ENCODE results near the gene MTM1. TPM values are rescaled to one million over a fixed set of nuclear protein-coding genes. Genes with fewer than 3 reads are reported as not detected.
A peak's percentile ranks its signal among the peaks of the same experiment; 100 is the strongest.

Gene MTM1
- total and polyA plus RNA-seq, 9 of the 15 experiments (the other 6 are each of a cell fraction or from before 2014, with no cell fraction given), result 5.6 to 13.3 (median 9.5) TPM

DNA sequence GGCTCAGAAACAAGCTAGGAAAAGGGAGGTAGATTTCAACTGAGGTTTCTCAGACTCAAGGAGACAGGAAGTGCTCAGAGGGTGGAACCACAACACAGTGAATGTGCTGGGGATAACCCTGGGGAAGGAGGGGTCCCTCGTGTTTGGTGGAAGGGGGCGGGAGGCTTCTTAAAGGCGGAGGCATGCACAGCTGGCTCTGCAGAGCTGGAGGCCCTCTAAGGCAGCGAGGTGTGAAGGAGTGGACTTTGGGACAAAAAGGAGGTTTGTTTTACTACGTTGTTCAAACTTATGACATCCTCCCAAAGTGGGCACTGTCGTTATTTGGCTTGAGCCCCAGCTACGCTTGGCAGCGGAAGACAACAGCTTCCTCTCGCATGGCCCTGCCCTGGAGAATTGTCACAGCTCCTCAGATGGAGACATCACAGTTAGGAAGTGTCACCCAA is 21.7 kb upstream of the MTM1 start (continued):
- TF ChIP-seq, protein P1, sequence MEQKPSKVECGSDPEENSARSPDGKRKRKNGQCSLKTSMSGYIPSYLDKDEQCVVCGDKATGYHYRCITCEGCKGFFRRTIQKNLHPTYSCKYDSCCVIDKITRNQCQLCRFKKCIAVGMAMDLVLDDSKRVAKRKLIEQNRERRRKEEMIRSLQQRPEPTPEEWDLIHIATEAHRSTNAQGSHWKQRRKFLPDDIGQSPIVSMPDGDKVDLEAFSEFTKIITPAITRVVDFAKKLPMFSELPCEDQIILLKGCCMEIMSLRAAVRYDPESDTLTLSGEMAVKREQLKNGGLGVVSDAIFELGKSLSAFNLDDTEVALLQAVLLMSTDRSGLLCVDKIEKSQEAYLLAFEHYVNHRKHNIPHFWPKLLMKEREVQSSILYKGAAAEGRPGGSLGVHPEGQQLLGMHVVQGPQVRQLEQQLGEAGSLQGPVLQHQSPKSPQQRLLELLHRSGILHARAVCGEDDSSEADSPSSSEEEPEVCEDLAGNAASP (IDR thresholded peaks at IDR 0.05), result no peak
- TF ChIP-seq SMARCB1 (IDR thresholded peaks at IDR 0.05; ENCODE audit: insufficient read length, low read depth) (no peak), FOXA3 (CRISPR knock-in tag; conservative IDR thresholded peaks at IDR 0.05 in 1 of 2, IDR thresholded peaks at IDR 0.05 in 1 of 2) (no peak)
- TF ChIP-seq, protein P2, sequence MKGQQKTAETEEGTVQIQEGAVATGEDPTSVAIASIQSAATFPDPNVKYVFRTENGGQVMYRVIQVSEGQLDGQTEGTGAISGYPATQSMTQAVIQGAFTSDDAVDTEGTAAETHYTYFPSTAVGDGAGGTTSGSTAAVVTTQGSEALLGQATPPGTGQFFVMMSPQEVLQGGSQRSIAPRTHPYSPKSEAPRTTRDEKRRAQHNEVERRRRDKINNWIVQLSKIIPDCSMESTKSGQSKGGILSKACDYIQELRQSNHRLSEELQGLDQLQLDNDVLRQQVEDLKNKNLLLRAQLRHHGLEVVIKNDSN (CRISPR knock-in tag; IDR thresholded peaks at IDR 0.05), result no peak

DNA sequence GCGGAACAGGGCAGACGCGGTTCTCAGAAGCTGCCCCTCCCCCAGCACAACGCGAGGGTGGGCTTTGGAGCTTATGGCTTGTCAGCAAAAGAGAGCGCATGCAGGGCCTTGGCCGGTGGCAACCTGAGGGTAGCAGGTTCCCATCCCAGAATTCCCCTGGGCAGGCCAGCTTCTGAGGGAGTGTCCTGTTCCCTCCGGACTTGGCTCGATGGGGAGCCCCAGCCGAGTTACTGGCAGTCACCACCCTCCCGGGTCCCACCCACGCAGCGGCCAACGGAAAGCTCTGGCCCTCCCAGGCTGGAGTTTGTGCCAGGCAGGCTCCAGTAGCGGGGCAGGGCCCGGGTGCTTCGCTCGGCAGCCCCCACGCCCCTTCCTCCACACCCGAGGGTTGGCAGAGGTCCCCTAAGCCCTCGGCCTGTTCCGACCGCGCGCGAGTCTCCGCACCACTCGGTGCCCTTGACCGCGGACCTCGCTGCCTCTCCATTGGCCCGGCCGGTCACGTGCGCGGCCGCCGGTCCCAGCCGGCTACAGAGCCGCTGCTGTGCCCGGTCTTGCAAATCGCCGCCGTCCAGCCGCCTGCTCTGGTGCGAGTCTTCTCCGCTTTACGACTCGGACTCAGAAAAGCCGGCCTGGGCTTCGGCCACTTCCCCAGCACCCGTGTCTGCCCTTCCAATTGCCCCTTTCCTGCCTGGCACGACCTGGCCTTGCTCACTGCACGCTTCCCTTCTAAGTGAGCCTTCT is 20.9 kb upstream of the MTM1 start:
- Histone ChIP-seq H3K4me2 (ENCODE audit: insufficient read depth, low read length) (peak overlapping the region; percentile 68), H3K27ac (ENCODE audit: extremely low read depth, low read depth, low read length) (peak overlapping the region; percentile 32; the same call in 1 of the 3 replicates), H3K9ac (ENCODE audit: insufficient read depth in 1 of 2, low read depth in 2 of 2, low read length in 2 of 2) (peak overlapping the region in 1 of 2 experiments; percentile 82; a peak in 3 of 4 replicates), H3K4me3 (no peak overlapping the region), H3K27me3 (ENCODE audit: control insufficient read depth in 2 of 2, insufficient read depth in 2 of 2, low read length in 2 of 2) (peaks cover 0 to 10% of the 10 kb centered on the region in 2 experiments; a peak in 4 of 5 replicates), H3K79me2 (ENCODE audit: control insufficient read depth, insufficient read depth, low read length) (no peaks in the 10 kb centered on the region), H3K36me3 (ENCODE audit: control insufficient read depth, insufficient read depth, low read length) (no peaks in the 10 kb centered on the region), H3K4me1 (replicated peaks in 1 of 2; ENCODE audit: control insufficient read depth in 2 of 2, insufficient read depth in 2 of 2, low read length in 2 of 2) (peaks cover 4 to 10% of the 10 kb centered on the region in 2 experiments; a peak in 3 of 5 replicates), H3K9me1 (ENCODE audit: control insufficient read depth, insufficient read depth, low read length) (peaks cover 3% of the 10 kb centered on the region), H3K9me3 (replicated peaks; ENCODE audit: control insufficient read depth, insufficient read depth, low read depth, low read length) (no peaks in the 10 kb centered on the region), H2AFZ (ENCODE audit: low read depth, low read length) (peak overlapping the region; percentile 94), H4K20me1 (replicated peaks; ENCODE audit: control insufficient read depth, insufficient read depth, low read length) (no peaks in the 10 kb centered on the region)
- WGBS (ENCODE audit: insufficient coverage, low coverage, missing lambda C conversion rate), result 33% methylated on average over 20 of the region's 54 CpGs
- ChIA-PET CTCF (ENCODE audit: low intra/inter-chr PET ratio) (no interaction called here), POLR2A (interaction anchor here (0.7 to 1.0 kb wide), 2 partner anchors 44 to 196 kb away, joined by 4 read pairs; no protein-coding TSS in a partner anchor)
- intact Hi-C loops (cut with micrococcal nuclease), result no loop called here
- DNase-seq (ENCODE audit: extremely low read depth in 1 of 4, low spot score in 3 of 4) (peak; percentile 33 to 72 (median 64)), ATAC-seq (peak; percentile 92), FAIRE-seq (no peak)
- in situ Hi-C loops (cut with MboI), result no loop called here
- no TSS peak for BruUV-seq (replicated peaks)
- TF ChIP-seq EGR1 (conservative IDR thresholded peaks at IDR 0.05) (peak; percentile 70), RERE (CRISPR knock-in tag; IDR thresholded peaks at IDR 0.05; ENCODE audit: borderline replicate concordance) (no peak)
